K562 (cell line): ENCODE results near the gene SNX9. TPM values are rescaled to one million over a fixed set of nuclear protein-coding genes. Genes with fewer than 3 reads are reported as not detected.
A peak's percentile ranks its signal among the peaks of the same experiment; 100 is the strongest.

Experiments
- ARID2 ChIP-seq: fragments of 450-650 bp; IDR thresholded peaks from 2 replicates; pipeline ENCODE4 v1.6.1; 2017; ENCODE audit warnings: antibody characterized with exemption, mild to moderate bottlenecking
- BRD9 ChIP-seq: fragments of 450-650 bp; IDR thresholded peaks from 2 replicates; pipeline ENCODE4 v1.6.1; 2018; ENCODE audit warnings: low read depth; ENCODE audit not compliant: partially characterized antibody
- C11orf30 ChIP-seq: fragments of 450-650 bp; IDR thresholded peaks from 2 replicates; pipeline ENCODE4 v1.6.1; 2016; ENCODE audit warnings: low read depth, mild to moderate bottlenecking
- CCNT2 ChIP-seq: IDR thresholded peaks from 2 replicates; pipeline ENCODE4 v1.6.1; 2011; ENCODE audit warnings: borderline replicate concordance, low read depth, mild to moderate bottlenecking, moderate library complexity, mixed read lengths, low read length; ENCODE audit not compliant: insufficient read length; ENCODE audit errors: extremely low read depth
- CHD4 ChIP-seq: fragments of 200-600 bp; sonication (generic); IDR thresholded peaks from 3 replicates; pipeline ENCODE4 v1.6.1; 2012; ENCODE audit warnings: low read depth, mild to moderate bottlenecking, mixed read lengths, low read length, inconsistent platforms; ENCODE audit not compliant: insufficient read depth, insufficient replicate concordance, poor library complexity, severe bottlenecking
- HDAC1 ChIP-seq, 2 experiments: fragments of 450-650 bp; IDR thresholded peaks; 2 replicates each; pipeline ENCODE4 v1.6.1; 2016 to 2017; ENCODE audit warnings: inconsistent platforms in 1 of 2, mild to moderate bottlenecking in 1 of 2, moderate library complexity in 1 of 2
- HDGF ChIP-seq: fragments of 450-650 bp; IDR thresholded peaks from 2 replicates; pipeline ENCODE4 v1.6.1; 2016
- ILF3 ChIP-seq: fragments of 450-650 bp; IDR thresholded peaks from 2 replicates; pipeline ENCODE4 v1.6.1; 2018; ENCODE audit warnings: antibody characterized with exemption, mild to moderate bottlenecking, moderate library complexity, borderline replicate concordance
- ILK ChIP-seq: fragments of 450-650 bp; IDR thresholded peaks from 2 replicates; pipeline ENCODE4 v1.6.1; 2016; ENCODE audit warnings: missing genetic modification characterization, low read depth, mild to moderate bottlenecking, missing compliant biosample characterization, moderate library complexity, borderline replicate concordance
- MEIS2 ChIP-seq: fragments of 450-650 bp; IDR thresholded peaks from 2 replicates; pipeline ENCODE4 v1.6.1; 2014; ENCODE audit warnings: mild to moderate bottlenecking; ENCODE audit not compliant: partially characterized antibody
- MTA3 ChIP-seq: fragments of 450-650 bp; formaldehyde crosslinking; IDR thresholded peaks from 2 replicates; pipeline ENCODE4 v1.6.1; 2017; ENCODE audit warnings: mild to moderate bottlenecking, borderline replicate concordance
- NBN ChIP-seq: fragments of 450-650 bp; IDR thresholded peaks from 2 replicates; pipeline ENCODE4 v1.6.1; 2016; ENCODE audit warnings: low read depth, mild to moderate bottlenecking
- NR4A1 ChIP-seq, 2 experiments: fragments of 250-450 bp in 1 of 2; fragments of 450-650 bp in 1 of 2; sonication (Bioruptor Pico) in 1 of 2; IDR thresholded peaks; 2 replicates each; pipeline versions ENCODE4 v1.4.0 to v1.6.1; 2016 to 2020; ENCODE audit warnings: mild to moderate bottlenecking in 2 of 2, missing compliant biosample characterization in 1 of 2, missing genetic modification characterization in 1 of 2, moderate library complexity in 1 of 2
- PHF8 ChIP-seq: fragments of 200-600 bp; sonication (generic); IDR thresholded peaks from 2 replicates; pipeline ENCODE4 v1.6.1; 2012; ENCODE audit warnings: mixed run types, mild to moderate bottlenecking, inconsistent platforms, low read length, moderate library complexity, borderline replicate concordance
- PML ChIP-seq: IDR thresholded peaks from 2 replicates; pipeline ENCODE4 v1.6.1; 2012; ENCODE audit warnings: low read length, inconsistent platforms
- RBM22 ChIP-seq: fragments of 200-400 bp; formaldehyde crosslinking; IDR thresholded peaks from 2 replicates; pipeline ENCODE4 v1.6.1; 2018; ENCODE audit warnings: low read length, low read depth; ENCODE audit not compliant: poor library complexity, severe bottlenecking
- RFX1 ChIP-seq: fragments of 450-650 bp; IDR thresholded peaks from 2 replicates; pipeline ENCODE4 v1.6.1; 2016; ENCODE audit warnings: mild to moderate bottlenecking, moderate library complexity
- SOX6 ChIP-seq: fragments of 450-650 bp; IDR thresholded peaks from 2 replicates; pipeline ENCODE4 v1.6.1; 2014; ENCODE audit warnings: mild to moderate bottlenecking
- TRIM28 ChIP-seq: fragments of 450-650 bp; IDR thresholded peaks from 2 replicates; pipeline ENCODE4 v1.6.1; 2017
- polyA plus RNA-seq, 8 experiments: library from polyadenylated mRNA; depleted of rRNA in 4 of 8; stranded (reverse) in 5 of 8; unstranded in 3 of 8; fragments of >200 nt; fragmentation: Nextera tagmentation in 2 of 8; fragmentation: Illumina TruSeq in 1 of 8; extraction: Ambion mirVana in 2 of 8; extraction: Trizol in 1 of 8; gene quantifications; 2 replicates each; pipeline versions ENCODE4 v1.2.1 to v1.2.3, GENCODE V29; 2011 to 2014; ENCODE audit warnings: inconsistent platforms in 1 of 8, missing spikeins in 1 of 8
- total RNA-seq, 7 experiments: library from RNA; depleted of rRNA in 6 of 7; stranded (reverse); fragments of >200 nt in 6 of 7; fragmentation: Illumina TruSeq in 2 of 7; extraction: Trizol in 2 of 7; gene quantifications; 2 replicates each; pipeline versions ENCODE4 v1.2.1 to v1.2.3, GENCODE V29; 2011 to 2021; ENCODE audit warnings: low replicate concordance in 1 of 7
- TF ChIP-seq, protein P1 (sequence below): fragments of 250-450 bp; sonication (Bioruptor Pico); IDR thresholded peaks from 2 replicates; pipeline ENCODE4 v1.5.0; 2021; ENCODE audit warnings: mild to moderate bottlenecking, moderate library complexity
- TF ChIP-seq, protein P2 (sequence below): fragments of 250-450 bp; sonication (Bioruptor Pico); IDR thresholded peaks from 2 replicates; pipeline ENCODE4 v1.5.0; 2021
- TF ChIP-seq, protein P3 (sequence below): fragments of 450-650 bp; formaldehyde crosslinking; IDR thresholded peaks from 2 replicates; pipeline ENCODE4 v1.4.0; 2020; ENCODE audit warnings: mild to moderate bottlenecking, mixed read lengths
- TF ChIP-seq, protein P4 (sequence below): fragments of 450-650 bp; IDR thresholded peaks from 2 replicates; pipeline ENCODE4 v1.6.1; 2016; ENCODE audit warnings: missing biosample characterization, missing genetic modification characterization

The SNX9 gene
- total and polyA plus RNA-seq, 9 of the 15 experiments (the other 6 are each of a cell fraction or from before 2014, with no cell fraction given) = 6.0 to 81.7 (median 57.1) TPM

DNA sequence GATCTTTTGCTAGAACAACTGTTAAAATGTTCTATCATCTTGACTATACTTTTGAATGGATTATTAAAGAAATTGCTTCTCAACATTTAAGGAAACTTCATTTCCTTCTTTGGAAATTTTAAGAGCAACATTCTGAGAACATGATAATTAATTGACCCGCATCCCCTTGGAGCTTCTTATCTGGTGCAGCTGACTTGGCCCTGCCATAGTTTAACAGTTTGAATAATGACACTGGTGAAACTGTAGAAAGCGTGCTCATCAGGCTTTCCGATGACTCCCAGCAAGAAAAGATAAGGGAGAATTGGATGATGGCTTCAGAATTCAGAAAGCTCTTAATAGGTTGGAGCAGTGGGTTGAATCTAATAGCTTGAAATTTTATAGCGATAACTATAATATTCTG is 38.1 kb downstream of the SNX9 start (continued):
- TF ChIP-seq, protein P1, sequence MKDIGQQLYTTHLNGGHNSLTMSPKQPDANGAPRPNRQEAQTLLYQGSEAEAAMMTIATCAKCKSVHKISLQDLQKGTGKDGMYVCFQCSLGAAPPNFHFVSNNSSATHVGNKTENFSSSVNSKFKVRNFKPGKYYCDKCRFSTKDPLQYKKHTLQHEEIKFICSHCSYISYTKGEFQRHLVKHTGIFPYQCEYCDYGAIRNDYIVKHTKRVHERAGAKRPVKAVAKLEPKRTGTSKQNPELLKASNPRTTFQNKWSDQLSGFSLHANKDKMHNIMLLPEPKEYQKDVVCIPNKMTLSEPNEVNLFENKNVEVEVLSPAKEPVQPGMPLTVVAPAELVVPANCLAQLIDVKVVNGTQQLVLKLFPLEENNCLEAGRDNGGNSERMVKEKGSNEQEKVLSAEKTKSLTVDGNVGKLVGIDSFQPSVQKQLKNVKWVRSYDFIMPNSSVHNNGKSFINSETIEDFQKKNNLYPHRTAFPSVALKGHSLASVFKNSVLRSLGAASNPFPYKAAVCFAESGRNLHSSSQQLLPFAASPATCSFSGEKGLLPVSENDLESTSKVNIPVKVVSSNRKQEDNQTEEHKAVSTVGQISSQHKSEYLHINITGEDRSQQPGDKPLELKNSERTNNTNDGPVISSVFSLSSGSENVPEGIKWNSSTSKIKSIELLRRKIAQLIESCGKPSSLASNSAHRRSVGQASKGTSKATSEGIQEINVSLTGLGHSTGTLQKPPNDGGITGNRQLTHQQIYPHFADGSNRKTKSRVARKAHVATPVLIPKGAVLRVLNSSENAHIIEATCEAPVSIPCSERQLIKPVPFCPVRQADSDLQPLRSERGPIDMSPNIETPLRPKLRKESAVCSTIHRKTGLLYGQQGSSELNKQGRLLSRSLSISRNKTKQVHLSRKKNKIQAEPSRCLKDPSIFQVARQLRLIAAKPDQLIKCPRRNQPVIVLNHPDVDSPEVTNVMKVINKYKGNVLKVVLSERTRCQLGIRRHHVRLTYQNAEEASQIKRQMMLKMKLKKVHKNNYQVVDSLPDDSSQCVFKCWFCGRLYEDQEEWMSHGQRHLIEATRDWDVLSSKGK = no peak
- TF ChIP-seq HDGF = no peak
- TF ChIP-seq, protein P2, sequence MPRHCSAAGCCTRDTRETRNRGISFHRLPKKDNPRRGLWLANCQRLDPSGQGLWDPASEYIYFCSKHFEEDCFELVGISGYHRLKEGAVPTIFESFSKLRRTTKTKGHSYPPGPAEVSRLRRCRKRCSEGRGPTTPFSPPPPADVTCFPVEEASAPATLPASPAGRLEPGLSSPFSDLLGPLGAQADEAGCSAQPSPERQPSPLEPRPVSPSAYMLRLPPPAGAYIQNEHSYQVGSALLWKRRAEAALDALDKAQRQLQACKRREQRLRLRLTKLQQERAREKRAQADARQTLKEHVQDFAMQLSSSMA = no peak
- TF ChIP-seq MTA3 = peak; percentile 39; the same call in 1 of the 2 replicates
- peak; percentile 91 for TF ChIP-seq SOX6
- no peak for TF ChIP-seq ILF3
- TF ChIP-seq, protein P3, sequence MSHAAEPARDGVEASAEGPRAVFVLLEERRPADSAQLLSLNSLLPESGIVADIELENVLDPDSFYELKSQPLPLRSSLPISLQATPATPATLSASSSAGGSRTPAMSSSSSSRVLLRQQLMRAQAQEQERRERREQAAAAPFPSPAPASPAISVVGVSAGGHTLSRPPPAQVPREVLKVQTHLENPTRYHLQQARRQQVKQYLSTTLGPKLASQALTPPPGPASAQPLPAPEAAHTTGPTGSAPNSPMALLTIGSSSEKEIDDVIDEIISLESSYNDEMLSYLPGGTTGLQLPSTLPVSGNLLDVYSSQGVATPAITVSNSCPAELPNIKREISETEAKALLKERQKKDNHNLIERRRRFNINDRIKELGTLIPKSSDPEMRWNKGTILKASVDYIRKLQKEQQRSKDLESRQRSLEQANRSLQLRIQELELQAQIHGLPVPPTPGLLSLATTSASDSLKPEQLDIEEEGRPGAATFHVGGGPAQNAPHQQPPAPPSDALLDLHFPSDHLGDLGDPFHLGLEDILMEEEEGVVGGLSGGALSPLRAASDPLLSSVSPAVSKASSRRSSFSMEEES (CRISPR knock-in tag) = no peak
- TF ChIP-seq PML = peak; percentile 65
- TF ChIP-seq RFX1 = no peak
- no peak for TF ChIP-seq C11orf30
- TF ChIP-seq PHF8 = no peak
- TF ChIP-seq HDAC1 (IDR thresholded peaks at IDR 0.05) = peak in 1 of 2 experiments; percentile 78; a peak in 2 of 4 replicates
- peak; percentile 99 for TF ChIP-seq MEIS2
- peak; percentile 85 for TF ChIP-seq CCNT2
- TF ChIP-seq NBN = peak; percentile 66
- TF ChIP-seq, protein P4, sequence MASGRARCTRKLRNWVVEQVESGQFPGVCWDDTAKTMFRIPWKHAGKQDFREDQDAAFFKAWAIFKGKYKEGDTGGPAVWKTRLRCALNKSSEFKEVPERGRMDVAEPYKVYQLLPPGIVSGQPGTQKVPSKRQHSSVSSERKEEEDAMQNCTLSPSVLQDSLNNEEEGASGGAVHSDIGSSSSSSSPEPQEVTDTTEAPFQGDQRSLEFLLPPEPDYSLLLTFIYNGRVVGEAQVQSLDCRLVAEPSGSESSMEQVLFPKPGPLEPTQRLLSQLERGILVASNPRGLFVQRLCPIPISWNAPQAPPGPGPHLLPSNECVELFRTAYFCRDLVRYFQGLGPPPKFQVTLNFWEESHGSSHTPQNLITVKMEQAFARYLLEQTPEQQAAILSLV (tag) = no peak
- no peak for TF ChIP-seq BRD9
- no peak for TF ChIP-seq CHD4
- no peak for TF ChIP-seq ARID2
- TF ChIP-seq NR4A1 (CRISPR knock-in tag; IDR thresholded peaks at IDR 0.05) = no peak
- no peak for TF ChIP-seq NR4A1 (tag; IDR thresholded peaks at IDR 0.05)
- no peak for TF ChIP-seq RBM22
- no peak for TF ChIP-seq TRIM28
- no peak for TF ChIP-seq ILK (tag)
